NB4 (cell line): ENCODE data around the gene DRC1.

ENCODE experiments used
- CTCF ChIP-seq: IDR thresholded peaks from one replicate; pipeline ENCODE4 v1.5.1; 2012; ENCODE audit warnings: low read depth, low read length
- MAX ChIP-seq: IDR thresholded peaks from 2 replicates; pipeline ENCODE4 v1.6.1; 2011; ENCODE audit warnings: low read depth, low read length
- MYC ChIP-seq: IDR thresholded peaks from 2 replicates; pipeline ENCODE4 v1.6.1; 2011; ENCODE audit warnings: low read depth, low read length
- POLR2A ChIP-seq: IDR thresholded peaks from 2 replicates; pipeline ENCODE4 v1.6.1; 2011; ENCODE audit warnings: mild to moderate bottlenecking; ENCODE audit not compliant: insufficient read length; ENCODE audit errors: extremely low read depth

DNA sequence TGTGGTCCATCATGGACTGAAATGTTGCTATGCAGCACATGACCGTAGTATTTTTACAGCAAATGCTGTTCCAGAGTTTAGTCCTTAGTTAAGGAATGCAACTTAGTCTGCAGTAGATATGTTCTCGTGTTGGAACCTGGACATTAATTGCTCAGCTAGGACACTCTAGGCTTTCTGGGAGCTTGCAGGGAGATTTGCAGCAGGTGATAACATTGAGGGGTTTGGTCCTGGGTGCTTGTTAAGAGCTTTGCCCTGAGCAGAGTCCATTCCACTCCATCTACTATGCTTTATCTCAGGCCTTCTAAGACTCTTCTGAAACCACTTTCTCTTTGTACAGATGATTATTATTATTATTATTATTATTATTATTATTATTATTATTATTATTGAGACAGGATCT lies 27.1 kb downstream of the DRC1 start:
- TF ChIP-seq CTCF (no peak), POLR2A (no peak), MAX (no peak), MYC (no peak)
